AG04450 (cell line): ENCODE measurements around the gene SUCO. TPM values are rescaled to one million over a fixed set of nuclear protein-coding genes. Genes with fewer than 3 reads are reported as not detected.

ENCODE experiments used
- CTCF ChIA-PET: fragments of 300-600, 350-600 bp; formaldehyde crosslinking; extraction: SDS; loops from one replicate; lab custom pipeline; 2022; ENCODE audit warnings: antibody characterized with exemption, inconsistent platforms; lab: Charles Lee
- POLR2A ChIA-PET: fragments of 350-600 bp; formaldehyde crosslinking; extraction: SDS; loops from one replicate; lab custom pipeline; 2021; ENCODE audit warnings: antibody characterized with exemption, inconsistent platforms; lab: Yijun Ruan, JAX
- DNase-seq: peaks from one replicate; pipeline ENCODE4 v3.0.0-alpha.2; 2011; ENCODE audit warnings: low read depth, low spot score
- H3K27ac ChIP-seq: one replicate; pipeline ENCODE4 v1.5.1; 2012; ENCODE audit warnings: low read depth, low read length, control low read depth
- H3K27me3 ChIP-seq: one replicate; pipeline ENCODE4 v1.6.0; 2012; ENCODE audit warnings: low read length; ENCODE audit not compliant: control insufficient read depth, insufficient read depth
- H3K4me3 ChIP-seq: 2 replicates; pipeline ENCODE4 v1.5.1; 2011; ENCODE audit warnings: mild to moderate bottlenecking, low read depth, low read length, control low read depth
- H3K9me3 ChIP-seq: 2 replicates; pipeline ENCODE4 v1.5.1; 2012; ENCODE audit warnings: low read length; ENCODE audit not compliant: control insufficient read depth, insufficient read depth
- polyA plus RNA-seq: library from polyadenylated mRNA; depleted of rRNA; stranded (reverse); fragments of >200 nt; gene quantifications from 2 replicates; pipeline ENCODE4 v1.2.3, GENCODE V29; 2011
- TF ChIP-seq, protein P1 (sequence below): IDR thresholded peaks from 2 replicates; pipeline ENCODE4 v1.5.1; 2011; ENCODE audit warnings: low read depth, low read length, control low read depth, inconsistent platforms

SUCO gene
- polyA plus RNA-seq, 1 experiment, result 25.1 TPM

- DNase-seq, result peak; percentile 26
- Histone ChIP-seq H3K27me3 (no peaks in the 10 kb centered on the region), H3K27ac (no peak overlapping the region), H3K4me3 (no peak overlapping the region), H3K9me3 (peaks cover 5% of the 10 kb centered on the region; the same call in 1 of the 2 replicates)
- ChIA-PET CTCF (no interaction called here), POLR2A (no interaction called here)
- TF ChIP-seq, protein P1, sequence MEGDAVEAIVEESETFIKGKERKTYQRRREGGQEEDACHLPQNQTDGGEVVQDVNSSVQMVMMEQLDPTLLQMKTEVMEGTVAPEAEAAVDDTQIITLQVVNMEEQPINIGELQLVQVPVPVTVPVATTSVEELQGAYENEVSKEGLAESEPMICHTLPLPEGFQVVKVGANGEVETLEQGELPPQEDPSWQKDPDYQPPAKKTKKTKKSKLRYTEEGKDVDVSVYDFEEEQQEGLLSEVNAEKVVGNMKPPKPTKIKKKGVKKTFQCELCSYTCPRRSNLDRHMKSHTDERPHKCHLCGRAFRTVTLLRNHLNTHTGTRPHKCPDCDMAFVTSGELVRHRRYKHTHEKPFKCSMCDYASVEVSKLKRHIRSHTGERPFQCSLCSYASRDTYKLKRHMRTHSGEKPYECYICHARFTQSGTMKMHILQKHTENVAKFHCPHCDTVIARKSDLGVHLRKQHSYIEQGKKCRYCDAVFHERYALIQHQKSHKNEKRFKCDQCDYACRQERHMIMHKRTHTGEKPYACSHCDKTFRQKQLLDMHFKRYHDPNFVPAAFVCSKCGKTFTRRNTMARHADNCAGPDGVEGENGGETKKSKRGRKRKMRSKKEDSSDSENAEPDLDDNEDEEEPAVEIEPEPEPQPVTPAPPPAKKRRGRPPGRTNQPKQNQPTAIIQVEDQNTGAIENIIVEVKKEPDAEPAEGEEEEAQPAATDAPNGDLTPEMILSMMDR, result no peak
Measured at GRCh38 chr1:172628401-172628800, 95.5 kb downstream of the SUCO start.

- Histone ChIP-seq H3K4me3 (no peak overlapping the region), H3K9me3 (peaks cover 5% of the 10 kb centered on the region; the same call in 1 of the 2 replicates), H3K27ac (no peak overlapping the region), H3K27me3 (no peaks in the 10 kb centered on the region)
- POLR2A ChIA-PET, result no interaction called here
- TF ChIP-seq, protein P1, result no peak
- DNase-seq, result no peak
- CTCF ChIA-PET, result no interaction called here
Measured at GRCh38 chr1:172629170-172629569, 96.2 kb downstream of the SUCO start.

DNA sequence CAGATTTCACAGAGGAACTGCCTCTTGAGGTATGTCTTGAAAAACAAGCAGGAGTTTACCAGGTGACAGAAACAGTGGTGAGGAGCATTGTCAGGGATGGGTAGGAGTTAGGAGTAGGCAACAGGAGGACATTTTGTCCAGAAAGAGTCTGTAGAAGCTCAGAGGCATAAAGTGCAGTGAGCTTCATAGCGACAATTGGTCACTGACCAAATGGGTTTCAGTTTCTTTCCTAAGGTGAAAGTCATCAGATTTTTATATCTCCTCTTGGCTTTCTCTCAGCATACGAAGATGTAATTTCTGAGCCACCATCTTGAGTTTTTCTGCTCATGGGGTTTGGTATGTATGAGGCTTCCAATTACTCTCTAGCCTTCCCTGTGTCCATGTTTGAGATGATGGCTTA lies 96.7 kb downstream of the SUCO start:
- H3K27me3 ChIP-seq, result no peaks in the 10 kb centered on the region
- CTCF ChIA-PET, result no interaction called here
- POLR2A ChIA-PET, result no interaction called here
- no peak overlapping the region for H3K27ac ChIP-seq
- TF ChIP-seq, protein P1, result no peak
- no peak for DNase-seq
- peaks cover 5% of the 10 kb centered on the region; the same call in 1 of the 2 replicates for H3K9me3 ChIP-seq
- H3K4me3 ChIP-seq, result no peak overlapping the region

- no peak overlapping the region for H3K27ac ChIP-seq
- no peak for DNase-seq
- TF ChIP-seq, protein P1, result no peak
- CTCF ChIA-PET, result no interaction called here
- POLR2A ChIA-PET, result no interaction called here
- no peak overlapping the region for H3K4me3 ChIP-seq
- no peaks in the 10 kb centered on the region for H3K27me3 ChIP-seq
- H3K9me3 ChIP-seq, result peaks cover 5% of the 10 kb centered on the region; the same call in 1 of the 2 replicates
Measured at GRCh38 chr1:172630056-172630818, 97.3 kb downstream of the SUCO start.

DNA sequence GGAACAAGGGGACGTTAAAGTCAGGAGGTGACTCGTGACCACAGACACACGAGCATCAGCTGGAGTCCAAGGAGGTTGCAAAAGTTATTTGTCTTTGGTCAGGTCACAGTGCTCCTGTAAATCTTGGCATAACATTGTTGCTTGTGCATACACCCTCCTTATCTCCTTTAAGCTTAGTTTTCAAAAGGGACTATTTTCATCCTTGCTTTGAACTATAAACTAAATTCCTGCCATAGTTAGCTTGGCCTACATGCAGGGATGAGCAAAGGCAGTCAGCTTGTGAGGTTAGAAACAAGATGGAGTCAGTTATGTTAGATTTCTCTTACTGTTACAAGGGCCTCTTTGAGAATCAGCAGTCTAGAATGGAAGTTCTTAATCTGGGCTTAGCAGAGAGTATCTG lies 97.9 kb downstream of the SUCO start:
- TF ChIP-seq, protein P1, result no peak
- POLR2A ChIA-PET, result no interaction called here
- Histone ChIP-seq H3K27me3 (no peaks in the 10 kb centered on the region), H3K27ac (no peak overlapping the region), H3K9me3 (peaks cover 5% of the 10 kb centered on the region; the same call in 1 of the 2 replicates), H3K4me3 (no peak overlapping the region)
- no peak for DNase-seq
- CTCF ChIA-PET, result no interaction called here
